Cardiac muscle cell (in vitro differentiated cells and primary cell): Measurements from ENCODE around the gene COL5A2. TPM values are rescaled to one million over a fixed set of nuclear protein-coding genes. Genes with fewer than 3 reads are reported as not detected.
A peak's percentile ranks its signal among the peaks of the same experiment; 100 is the strongest.

Source experiments
- DNase-seq, 2 donors: peaks; one replicate each; pipeline versions ENCODE4 v3.0.0 to v3.0.0-alpha.2; 2010 to 2017; ENCODE audit warnings: low read depth in 1 of 2, low spot score in 1 of 2
- H3K27ac ChIP-seq: fragments of 200-600 bp; sonication (generic); 2 replicates; pipeline ENCODE4 v1.5.1; 2016
- H3K27me3 ChIP-seq: fragments of 200-600 bp; sonication (generic); 2 replicates; pipeline ENCODE4 v1.6.0; 2016; ENCODE audit warnings: control low read depth
- H3K36me3 ChIP-seq: fragments of 200-600 bp; sonication (generic); 2 replicates; pipeline ENCODE4 v1.5.1; 2016; ENCODE audit warnings: control low read depth
- H3K4me1 ChIP-seq: fragments of 200-600 bp; sonication (generic); 2 replicates; pipeline ENCODE4 v1.8.1; 2017; ENCODE audit warnings: low read depth, mild to moderate bottlenecking, mixed run types
- H3K4me3 ChIP-seq: fragments of 200-600 bp; sonication (generic); 2 replicates; pipeline ENCODE4 v1.5.1; 2016; ENCODE audit warnings: mild to moderate bottlenecking
- H3K9me3 ChIP-seq: fragments of 200-600 bp; sonication (generic); 2 replicates; pipeline ENCODE4 v1.5.1; 2017; ENCODE audit warnings: low read depth, mild to moderate bottlenecking, control low read depth
- CTCF ChIP-seq: IDR thresholded peaks from 2 replicates; pipeline ENCODE4 v1.5.1; 2012; ENCODE audit warnings: low read depth, mild to moderate bottlenecking, low read length
- polyA plus RNA-seq: library from polyadenylated mRNA; unstranded; fragments of >200 nt; fragmentation: Nextera tagmentation; extraction: Ambion mirVana; gene quantifications from 2 replicates; pipeline ENCODE4 v1.2.1, GENCODE V29; 2016
- total RNA-seq: library from RNA; depleted of rRNA; stranded (reverse); fragments of >200 nt; gene quantifications from 2 replicates; pipeline ENCODE4 v1.2.3, GENCODE V29; 2016

Gene COL5A2
- total and polyA plus RNA-seq, 2 experiments from 2014 or later, result 15.0 to 59.8 TPM

GRCh38 chr2:189016311-189016861 is 163.2 kb downstream of the COL5A2 start:
- no peaks in the 10 kb centered on the region for H3K27me3 ChIP-seq
- H3K36me3 ChIP-seq, result no peaks in the 10 kb centered on the region
- H3K4me3 ChIP-seq, result no peak overlapping the region
- no peaks in the 10 kb centered on the region for H3K9me3 ChIP-seq
- no peak overlapping the region for H3K27ac ChIP-seq
- peak in 1 of 2 donors; percentile 61 for DNase-seq
- TF ChIP-seq CTCF, result no peak
- H3K4me1 ChIP-seq, result no peaks in the 10 kb centered on the region

- DNase-seq, result peak in 1 of 2 donors; percentile 56
- H3K27ac ChIP-seq, result no peak overlapping the region
- H3K36me3 ChIP-seq, result no peaks in the 10 kb centered on the region
- no peak overlapping the region for H3K4me3 ChIP-seq
- H3K9me3 ChIP-seq, result no peaks in the 10 kb centered on the region
- no peaks in the 10 kb centered on the region for H3K27me3 ChIP-seq
- H3K4me1 ChIP-seq, result no peaks in the 10 kb centered on the region
- no peak for TF ChIP-seq CTCF
Observed at GRCh38 chr2:189015359-189015758, 164.2 kb downstream of the COL5A2 start.

GRCh38 chr2:189014449-189015138 is 165.0 kb downstream of the COL5A2 start:
- Histone ChIP-seq H3K4me1 (no peaks in the 10 kb centered on the region), H3K27ac (no peak overlapping the region), H3K27me3 (no peaks in the 10 kb centered on the region), H3K4me3 (no peak overlapping the region), H3K36me3 (no peaks in the 10 kb centered on the region), H3K9me3 (no peaks in the 10 kb centered on the region)
- no peak for TF ChIP-seq CTCF
- DNase-seq, result peak in 1 of 2 donors; percentile 65

- H3K27ac ChIP-seq, result no peak overlapping the region
- H3K27me3 ChIP-seq, result no peaks in the 10 kb centered on the region
- H3K9me3 ChIP-seq, result no peaks in the 10 kb centered on the region
- H3K36me3 ChIP-seq, result no peaks in the 10 kb centered on the region
- H3K4me3 ChIP-seq, result no peak overlapping the region
- DNase-seq, result peak in 1 of 2 donors; percentile 73
- TF ChIP-seq CTCF, result no peak
- no peaks in the 10 kb centered on the region for H3K4me1 ChIP-seq
Observed at GRCh38 chr2:189013671-189014448, 165.7 kb downstream of the COL5A2 start.

GRCh38 chr2:189013031-189013430 is 166.5 kb downstream of the COL5A2 start:
- no peaks in the 10 kb centered on the region for H3K36me3 ChIP-seq
- no peak overlapping the region for H3K27ac ChIP-seq
- no peak overlapping the region for H3K4me3 ChIP-seq
- H3K9me3 ChIP-seq, result no peaks in the 10 kb centered on the region
- no peaks in the 10 kb centered on the region for H3K4me1 ChIP-seq
- peak in 1 of 2 donors; percentile 41 for DNase-seq
- no peak for TF ChIP-seq CTCF
- H3K27me3 ChIP-seq, result no peaks in the 10 kb centered on the region
